Activated T-cell treated with anti-CD3 and anti-CD28 coated beads, Interleukin-2, amount 50 U/mL, for 1 hour (primary cell): ENCODE data around the gene NADSYN1.
A peak's percentile ranks its signal among the peaks of the same experiment; 100 is the strongest.
"Not testable (repeated sequence)": the region's sequence is repeated elsewhere in the genome, so short reads cannot be mapped to it uniquely, and the experiment has no call there.

Experiments used
- DNase-seq: peaks from one replicate; pipeline ENCODE4 v3.0.0-alpha.2; 2020

The NADSYN1 gene

DNA sequence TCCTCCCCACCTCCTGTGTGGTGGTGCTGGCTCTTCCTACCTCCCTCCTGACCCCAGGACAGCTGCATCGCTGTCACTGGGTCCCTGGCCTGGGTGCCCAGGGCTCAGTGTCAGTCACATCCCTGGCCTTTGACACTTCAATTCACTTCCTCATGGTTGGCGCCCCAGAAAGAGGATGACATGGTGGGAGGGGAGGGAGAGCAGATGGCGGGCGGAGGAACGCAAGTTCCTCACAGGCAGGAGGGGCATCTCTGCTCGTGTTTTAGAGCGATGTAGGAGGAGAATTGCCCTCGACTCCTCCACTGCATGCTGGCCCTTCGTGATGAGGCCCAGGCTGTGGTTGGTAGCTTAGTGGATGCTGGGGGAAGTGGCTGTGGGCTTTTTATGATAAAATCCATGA, 38.9 kb downstream of the NADSYN1 start:
- no peak for DNase-seq

DNA sequence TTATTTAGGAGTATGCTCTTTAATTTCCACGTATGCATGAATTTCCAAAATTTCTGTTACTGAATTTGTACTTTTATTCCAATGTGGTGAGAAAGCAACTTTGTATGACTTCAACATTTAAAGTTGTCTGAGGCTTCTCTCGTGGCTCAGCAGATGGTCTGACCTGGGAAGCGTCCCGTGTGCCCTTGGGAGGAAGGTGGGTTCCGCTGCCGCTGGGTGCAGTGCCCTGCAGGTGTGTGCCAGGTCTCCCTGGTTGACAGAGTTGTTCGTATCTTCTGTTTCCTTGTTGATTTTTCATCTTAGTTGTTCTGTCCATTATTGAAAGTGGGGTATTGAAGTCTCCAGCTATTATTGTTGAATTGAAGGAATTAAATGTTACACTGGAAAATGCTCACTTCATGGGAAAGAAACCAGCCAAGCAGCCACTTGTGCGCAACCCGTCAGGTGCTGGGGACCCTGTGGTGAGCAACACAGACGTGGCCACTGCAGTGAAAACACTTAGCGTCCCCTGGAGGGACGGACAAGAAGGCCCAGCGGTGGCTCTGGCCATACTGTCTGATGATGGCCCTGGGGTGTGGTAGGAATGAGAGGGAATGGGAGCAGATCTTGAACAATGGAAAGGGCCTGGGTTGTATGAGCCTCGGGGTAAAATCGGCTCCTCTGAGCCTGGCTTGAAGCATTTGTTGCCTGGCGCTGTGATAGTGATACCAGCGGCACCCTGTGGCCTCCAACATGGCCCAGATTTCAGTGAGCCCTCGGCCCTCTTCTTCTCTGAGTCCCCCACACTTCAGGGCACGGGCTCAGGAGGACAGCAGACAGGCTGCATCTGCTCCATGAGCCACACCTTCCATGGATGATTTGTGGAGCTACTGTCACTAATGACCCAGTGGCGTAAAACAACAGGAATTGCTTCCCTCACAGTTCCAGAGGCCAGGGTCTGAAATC, 42.6 kb downstream of the NADSYN1 start:
- DNase-seq, result peak; percentile 1

DNA sequence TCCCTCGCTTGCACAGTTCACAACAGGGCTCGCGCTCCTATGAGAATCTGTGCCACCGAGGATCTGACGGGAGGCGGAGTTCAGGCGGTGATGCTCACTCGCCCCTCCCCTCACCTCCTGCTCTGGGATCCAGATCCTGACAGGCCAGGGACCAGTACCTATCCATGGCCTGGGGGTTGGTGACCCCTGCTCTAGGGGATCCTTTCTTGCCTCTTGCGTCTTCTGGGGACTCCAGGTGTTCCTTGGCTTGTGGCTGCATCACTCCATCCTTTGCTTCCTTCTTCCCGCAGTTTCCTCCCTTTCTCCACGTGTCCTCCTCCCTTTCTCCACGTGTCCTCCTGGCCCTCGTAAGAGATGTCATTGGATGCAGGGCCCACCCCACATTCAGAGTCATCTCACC, 43.4 kb downstream of the NADSYN1 start:
- DNase-seq, result no peak

DNA sequence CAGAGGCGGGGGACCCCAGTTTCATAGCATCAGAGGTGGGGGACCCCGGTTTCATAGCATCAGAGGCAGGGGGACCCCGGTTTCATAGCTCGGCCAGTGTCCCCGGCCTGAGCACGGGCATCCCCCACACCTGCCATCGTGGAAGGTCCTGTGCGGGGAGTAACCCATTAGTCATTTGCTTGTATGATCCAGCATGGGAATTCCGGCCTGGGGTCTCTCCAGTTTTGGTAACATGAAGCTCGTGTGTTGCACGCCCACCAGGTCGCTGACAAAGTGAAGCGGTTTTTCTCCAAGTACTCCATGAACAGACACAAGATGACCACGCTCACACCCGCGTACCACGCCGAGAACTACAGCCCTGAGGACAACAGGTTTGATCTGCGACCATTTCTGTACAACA, 45.1 kb downstream of the NADSYN1 start:
- DNase-seq, result peak; percentile 2

DNA sequence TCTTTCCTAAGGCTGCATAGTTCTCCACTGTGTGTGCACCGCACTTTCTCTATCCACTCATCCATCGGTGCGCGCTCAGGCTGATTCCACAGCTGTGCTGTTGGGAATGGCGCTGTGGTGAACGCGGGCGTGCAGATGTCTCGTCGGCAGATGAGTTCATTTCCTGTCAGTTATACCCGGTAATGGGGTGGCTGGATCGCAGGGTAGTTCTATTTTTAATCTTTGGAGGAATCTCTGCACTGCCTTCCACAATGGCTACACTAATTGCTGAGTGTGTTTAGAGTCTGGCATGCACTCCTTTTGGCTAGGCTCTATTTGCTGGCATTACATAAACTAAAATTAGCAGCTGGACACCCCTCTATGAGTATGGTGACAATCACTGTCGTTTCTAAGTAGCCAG, 46.1 kb downstream of the NADSYN1 start:
- no peak for DNase-seq

DNA sequence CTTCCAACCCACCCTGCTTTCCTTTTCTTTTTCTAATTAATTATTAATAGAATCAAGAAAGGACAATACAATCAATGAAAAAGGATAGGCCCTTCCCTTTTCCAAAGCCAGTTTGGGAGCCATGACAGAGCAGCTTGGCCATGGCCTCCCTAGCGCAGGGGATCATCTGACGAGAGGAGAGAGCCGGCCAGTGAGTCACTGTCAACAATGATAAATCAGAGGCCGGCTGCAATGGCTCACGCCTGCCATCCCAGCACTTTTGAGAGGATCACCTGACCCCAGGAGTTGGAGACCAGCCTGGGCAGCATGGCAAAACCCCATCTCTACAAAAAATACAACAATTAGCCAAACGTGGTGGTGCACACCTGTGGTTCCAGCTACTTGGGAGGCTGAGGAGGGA, 46.5 kb downstream of the NADSYN1 start:
- DNase-seq, result no peak

DNA sequence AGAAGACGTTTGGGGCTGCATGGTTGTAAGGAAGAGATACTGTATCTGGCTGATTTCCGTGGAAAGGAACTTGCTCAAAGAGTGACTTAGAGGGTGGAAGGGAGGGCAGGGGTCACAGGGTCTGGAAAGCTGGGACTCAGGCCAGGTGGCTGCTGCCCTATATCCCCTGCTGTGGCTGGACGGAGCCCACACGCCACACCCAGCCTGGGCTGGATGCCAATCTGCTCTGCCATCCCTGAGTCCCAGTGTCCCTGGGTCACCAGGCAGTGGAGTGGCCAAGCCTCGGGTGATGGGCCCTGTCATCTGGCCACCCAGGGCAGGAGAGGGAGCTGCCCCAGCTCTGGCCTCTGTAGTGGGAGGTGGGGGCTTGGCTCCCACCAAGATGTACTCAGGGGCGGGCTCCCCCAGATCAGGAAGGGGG, 47.6 kb downstream of the NADSYN1 start:
- DNase-seq, result no peak

DNA sequence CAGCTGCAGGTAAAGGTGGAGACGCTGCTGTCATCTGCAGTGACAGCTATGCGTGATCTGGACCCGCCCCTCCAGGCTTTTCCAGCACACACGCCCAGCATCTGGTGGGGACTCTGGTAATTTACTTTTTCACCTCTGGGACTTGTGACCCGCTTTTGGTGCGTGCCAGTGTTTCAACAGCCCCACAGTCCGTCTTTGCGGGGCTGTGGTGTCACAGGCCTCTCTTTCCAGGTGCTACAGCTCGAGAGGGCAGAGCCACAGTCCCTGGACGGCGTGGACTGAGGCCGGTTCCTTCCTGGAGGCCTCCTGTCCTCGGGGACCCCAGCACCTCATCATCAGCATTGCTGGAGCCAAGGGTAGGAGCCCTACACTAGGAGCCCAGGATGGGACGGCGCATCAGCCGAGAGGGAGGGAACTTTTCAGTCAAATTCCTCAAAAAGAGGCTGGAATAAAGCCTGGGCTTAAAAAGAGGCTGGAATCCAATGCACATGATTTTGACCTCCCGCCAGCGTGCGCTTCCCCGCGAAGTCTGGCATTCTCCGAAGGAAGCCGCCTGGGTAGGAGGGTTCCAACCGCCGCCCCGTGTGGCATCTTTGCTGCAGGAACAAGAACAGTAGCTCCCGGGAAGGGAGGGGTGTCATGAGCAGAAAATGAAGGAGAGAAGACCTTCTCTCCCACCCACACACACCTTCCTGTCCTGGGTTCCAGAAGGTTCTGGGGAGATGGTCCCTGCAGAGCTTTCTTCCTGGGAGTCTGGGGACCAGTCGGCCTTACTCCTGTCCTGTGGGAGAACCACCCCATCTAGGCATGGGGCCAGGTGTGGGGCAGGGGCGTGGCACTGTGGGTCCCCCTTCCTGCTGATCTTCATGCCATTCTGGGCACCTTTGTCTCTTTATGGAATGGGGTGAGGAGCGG, 48.3 kb downstream of the NADSYN1 start:
- DNase-seq, result no peak

DNA sequence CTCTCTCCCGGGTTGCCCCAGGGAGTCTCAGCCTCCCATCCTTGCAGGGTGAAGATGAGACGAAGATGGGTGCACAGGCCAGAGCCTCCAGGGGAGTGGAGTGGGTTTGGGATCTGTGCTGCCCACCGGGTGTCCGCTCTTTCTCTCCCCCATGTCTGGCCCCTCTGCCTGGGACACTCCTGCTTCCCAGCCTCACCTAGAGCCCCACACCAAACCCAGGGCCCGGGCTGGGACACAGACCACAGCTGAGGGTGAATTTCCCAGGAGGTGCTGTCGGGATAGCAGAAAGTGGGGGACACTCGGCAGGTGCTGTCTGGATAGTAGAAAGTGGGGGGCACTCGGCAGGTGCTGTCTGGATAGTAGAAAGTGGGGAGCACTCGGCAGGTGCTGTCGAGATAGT, 49.0 kb downstream of the NADSYN1 start:
- DNase-seq, result no peak

DNA sequence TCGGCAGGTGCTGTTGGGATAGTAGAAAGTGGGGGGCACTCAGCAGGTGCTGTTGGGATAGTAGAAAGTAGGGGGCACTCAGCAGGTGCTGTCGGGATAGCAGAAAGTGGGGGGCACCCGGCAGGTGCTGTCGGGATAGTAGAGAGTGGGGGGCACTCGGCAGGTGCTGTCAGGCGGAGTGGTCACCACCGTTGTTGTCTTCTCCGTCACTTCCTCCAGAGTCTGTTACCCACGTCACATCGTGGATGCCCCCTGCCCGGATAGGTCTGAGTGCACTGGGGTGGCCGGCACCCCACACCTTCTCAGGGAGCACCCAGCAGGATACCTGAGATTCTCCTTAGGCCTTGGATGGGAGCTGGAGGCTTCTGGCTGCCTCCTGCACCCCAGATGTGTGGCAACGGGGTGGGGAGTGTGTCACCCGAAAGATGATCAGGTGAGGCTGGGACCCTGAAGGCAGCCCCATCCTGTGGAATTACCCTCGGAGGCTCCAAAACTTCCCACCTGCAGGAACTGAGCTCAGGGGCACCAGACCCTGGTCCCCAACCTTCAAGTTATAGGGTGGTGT, 50.0 kb downstream of the NADSYN1 start:
- no peak for DNase-seq

DNA sequence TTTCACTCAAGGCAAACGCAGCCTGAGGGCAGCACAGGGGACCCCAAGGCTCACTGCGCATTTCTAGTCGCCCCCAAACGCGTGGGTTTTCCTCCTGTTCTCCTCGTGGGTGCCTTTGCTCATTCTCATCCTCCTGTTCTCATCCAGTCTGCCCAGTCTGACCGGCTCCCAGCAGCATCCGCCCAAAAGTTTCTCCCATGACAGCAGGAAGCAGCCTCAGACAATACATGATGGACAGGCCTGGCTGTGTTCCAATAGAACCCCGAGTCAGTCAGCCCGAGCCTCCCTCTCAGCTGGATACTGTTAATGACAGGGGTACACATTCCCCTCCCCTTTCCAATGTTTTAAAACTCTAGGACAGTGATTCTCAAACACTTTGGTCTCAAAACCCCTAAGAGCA, 51.5 kb downstream of the NADSYN1 start:
- DNase-seq, result no peak

DNA sequence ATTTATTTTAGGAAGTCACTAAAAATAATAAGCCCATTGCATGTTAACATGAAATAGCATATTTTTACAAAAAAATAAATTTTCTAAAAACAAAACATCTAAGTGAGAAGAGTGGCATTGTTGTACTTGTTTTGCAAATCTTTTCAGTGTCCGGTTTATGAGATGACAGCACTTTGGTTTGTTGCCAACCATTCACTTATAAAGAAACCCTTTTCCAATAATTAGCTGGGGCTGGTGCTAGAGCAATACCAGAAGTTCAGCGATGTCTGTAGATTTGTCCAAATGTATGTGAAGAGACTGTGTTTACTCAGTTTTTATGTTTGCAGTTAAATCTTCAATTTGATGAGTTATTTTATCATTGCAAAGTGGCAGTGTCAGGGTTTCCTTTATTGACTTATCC, 52.0 kb downstream of the NADSYN1 start:
- no peak for DNase-seq

DNA sequence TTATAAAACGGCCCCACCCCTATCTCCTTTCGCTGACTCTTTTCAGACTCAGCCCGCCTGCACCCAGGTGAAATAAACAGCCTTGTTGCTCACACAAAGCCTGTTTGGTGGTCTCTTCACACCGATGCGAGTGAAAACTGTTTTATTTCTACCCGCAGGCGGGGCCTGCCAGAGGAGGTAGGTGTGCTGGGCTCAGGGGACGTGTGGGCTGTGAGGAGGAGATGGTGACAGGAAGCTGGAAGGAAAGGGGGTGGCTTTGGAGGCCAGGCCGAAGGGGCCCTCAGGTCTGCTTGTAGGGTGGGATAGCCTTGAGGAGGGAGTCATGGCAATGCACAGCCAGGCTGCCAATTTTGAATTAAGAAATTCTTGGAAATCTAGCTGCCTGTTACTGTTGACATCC, 52.8 kb downstream of the NADSYN1 start:
- DNase-seq, result no peak

DNA sequence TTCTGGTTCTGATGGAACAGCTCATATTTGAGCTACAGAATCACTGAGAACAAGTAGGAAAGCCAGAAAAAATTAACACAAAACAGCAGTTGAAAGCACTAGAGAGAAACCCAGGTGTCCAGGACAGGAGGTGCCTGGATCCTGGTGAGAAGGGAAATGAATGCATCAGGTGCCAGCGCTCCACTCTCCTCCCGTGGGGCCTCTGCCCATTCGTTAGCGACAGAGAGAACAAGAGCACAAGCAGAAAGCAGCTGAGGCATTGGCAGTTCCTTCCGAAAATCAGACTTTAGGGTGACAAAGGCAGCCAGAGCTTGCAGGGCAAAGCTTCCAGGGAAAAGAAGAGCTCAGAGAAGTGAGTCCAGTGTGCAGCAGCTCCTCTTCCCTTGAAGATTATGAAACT, 54.1 kb downstream of the NADSYN1 start:
- DNase-seq, result no peak

DNA sequence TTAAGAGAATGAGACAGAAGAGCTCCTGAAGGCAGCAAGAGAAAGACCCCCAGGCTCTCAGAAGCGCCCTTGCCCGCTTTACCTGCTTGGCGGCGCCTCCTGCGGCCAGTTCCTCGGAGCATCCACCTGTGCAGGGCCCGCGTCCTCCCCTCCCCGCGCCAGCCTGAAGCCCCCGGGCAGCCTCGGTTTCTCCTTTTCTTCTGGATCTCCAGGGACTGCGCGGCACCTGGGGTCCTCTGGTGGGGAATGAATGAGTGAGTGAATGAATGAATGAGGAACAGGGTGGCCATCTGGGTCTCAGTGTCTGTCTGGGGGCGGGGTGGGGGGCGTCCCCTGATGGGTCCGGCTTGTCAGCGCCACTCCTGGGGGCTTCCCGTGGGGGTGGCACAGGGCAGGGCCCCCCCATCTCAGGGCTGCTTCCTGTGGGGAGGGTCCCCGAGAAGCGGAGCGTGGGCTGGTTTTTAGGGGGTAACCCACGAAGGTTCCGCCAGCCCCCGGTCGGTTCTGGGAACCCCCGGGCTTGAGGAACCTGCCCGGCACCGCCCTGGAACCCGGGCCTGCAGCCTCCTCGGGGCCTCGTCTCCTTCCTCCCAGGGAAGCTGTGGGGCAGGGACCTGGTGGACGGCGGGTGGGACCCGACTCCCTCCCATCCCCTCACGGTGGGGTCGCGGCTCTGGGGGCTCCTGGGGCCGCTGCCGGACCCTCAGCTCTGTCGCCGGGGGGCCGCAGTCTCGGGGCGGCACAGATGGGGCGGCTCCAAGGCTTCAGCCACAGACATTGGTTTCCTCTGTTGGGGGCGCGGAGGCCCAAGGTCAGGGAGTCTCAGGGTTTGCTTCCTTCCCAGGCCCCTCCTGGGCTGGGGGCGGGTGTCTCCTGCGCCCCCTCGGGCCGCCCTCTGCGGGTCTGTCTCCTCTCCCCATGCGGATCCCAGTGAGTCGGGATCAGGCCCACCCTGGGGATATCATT, 65.8 kb downstream of the NADSYN1 start:
- DNase-seq, result no peak

DNA sequence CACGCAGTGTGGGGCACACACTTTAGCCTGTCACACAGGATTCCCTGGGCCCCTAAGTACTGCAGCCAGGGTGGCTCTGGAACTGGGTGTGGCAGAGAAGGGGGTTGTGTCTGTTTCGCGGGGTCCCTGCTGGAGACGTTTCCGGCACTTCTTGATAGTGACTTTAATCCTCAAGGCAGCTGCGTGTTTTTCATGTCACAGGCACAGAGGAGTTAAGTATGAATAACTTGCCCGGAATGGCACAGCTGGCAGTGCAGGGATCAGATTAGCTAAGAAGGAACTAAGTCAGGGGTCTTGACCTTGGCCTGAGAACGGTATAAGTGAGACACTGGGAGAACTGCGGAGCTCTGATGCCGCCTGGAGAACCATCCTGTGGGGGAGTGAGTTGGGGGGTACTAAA, 66.5 kb downstream of the NADSYN1 start:
- no peak for DNase-seq

DNA sequence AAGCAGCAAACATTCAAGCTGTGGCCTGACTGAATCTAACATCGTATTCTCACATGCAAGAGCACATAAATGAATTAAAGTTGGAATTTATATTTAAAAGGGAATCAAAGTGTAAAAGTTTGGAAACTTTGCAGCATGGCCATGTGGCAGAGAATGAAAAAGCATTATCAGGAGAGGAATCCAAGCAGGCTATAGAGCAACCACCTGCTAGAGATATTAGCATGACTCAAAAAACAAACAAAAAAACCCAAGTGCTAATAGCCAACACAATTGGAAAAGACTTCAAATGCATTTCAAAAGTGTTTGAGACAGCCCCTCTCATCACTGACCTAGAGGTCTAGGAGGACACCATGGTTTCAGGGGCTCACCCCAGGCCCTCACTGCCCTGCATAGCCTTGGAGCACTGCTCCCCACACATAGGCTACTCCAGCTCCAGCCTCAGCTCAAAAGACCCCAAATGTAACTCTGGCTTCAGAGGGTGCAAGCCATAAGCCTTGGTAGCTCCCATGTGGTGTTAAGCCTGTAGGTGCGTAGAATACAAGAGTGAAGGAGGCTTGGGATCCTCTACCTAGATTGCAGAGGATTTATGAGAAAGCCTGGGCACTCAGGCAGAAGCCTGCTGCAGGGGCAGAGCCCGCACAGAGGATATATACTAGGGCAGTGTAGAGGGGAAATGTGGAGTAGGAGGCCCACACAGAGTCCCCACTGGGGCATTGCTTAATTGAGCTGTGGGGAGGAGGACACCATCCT, 72.4 kb downstream of the NADSYN1 start:
- no peak for DNase-seq

DNA sequence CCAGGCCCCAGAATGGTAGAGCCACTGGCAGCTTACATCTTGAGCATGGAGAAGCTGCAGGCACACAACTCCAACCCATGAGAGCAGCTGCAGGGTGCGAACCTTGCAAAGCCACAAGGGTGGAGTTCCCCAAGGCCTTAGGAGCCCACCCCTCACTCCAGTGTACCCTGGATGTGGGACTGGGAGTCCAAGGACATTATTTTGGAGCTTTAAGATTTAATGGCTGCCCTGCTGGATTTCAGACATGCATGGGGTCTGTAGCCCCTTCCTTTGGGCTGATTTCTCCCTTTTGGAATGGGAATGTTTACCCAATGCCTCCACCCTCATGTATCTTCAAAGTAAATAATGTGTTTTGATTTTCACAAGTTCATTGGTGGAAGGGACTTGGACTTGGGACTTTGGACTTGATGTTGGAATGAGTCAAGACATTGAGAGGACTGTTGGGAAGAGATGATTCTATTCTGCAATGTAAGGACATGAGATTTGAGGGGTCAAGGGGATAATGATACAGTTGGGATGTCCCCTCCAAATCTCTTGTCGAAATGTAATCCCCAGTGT, 73.0 kb downstream of the NADSYN1 start:
- DNase-seq, result no peak

DNA sequence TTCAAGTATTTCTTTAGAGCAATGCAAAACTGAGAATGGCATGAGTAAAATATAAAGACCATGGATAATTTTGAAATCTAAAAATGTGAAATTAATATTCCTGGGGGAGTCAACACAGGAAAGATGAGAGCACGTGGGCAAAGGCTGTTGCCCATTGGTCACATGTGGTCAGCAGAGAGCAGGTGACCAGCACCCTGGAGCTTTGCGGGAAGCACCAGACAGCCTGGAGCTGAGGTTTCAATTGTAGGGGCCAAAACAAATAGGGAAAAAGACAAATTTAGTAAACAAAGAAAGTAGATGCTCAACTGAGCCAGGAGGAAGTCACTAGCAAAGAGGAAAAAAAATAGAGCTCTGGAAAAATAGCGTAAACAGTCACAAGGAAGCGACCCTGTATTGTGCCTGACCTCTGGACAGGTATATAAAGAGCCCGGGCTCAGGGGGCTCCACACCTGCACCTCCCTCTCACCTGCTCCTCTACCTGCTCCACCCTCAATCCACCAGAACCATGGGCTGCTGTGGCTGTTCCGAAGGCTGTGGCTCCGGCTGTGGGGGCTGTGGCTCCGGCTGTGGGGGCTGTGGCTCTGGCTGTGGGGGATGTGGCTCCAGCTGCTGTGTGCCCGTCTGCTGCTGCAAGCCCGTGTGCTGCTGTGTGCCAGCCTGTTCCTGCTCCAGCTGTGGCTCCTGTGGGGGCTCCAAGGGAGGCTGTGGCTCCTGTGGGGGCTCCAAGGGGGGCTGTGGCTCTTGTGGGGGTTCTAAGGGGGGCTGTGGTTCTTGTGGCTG, 74.0 kb downstream of the NADSYN1 start, which contains the start of gene KRTAP5-7:
TSS of gene KRTAP5-7 (plus strand) at position 472 of the 780 bp plus-strand sequence. CDS start at position 506, 34 bp downstream.
- DNase-seq, result not testable (repeated sequence)

DNA sequence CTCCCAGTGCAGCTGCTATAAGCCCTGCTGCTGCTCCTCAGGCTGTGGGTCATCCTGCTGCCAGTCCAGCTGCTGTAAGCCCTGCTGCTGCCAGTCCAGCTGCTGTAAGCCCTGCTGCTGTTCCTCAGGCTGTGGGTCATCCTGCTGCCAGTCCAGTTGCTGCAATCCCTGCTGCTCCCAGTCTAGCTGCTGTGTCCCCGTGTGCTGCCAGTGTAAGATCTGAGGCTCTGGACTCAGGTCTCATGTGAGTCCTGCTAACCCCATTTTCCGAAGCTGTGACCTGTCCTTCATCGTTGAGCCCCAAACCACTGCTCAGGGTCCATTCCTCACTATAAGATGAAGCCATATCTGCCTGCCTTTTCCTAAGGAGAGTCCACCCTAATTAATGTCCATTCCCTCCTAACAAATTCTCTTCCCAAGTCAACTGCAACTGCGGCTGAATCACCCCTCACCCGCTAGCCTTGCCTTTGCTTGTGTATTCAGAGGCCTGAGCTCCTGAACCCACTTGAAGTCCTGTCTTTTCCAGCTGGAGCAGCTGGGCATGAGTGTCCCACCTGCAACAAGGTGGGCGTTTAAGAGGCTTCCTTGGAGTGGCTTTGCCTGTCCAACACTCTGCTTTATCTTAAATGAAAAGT, 74.7 kb downstream of the NADSYN1 start:
- DNase-seq, result no peak
